Measurements from ENCODE around the gene DEAF1.

DNA sequence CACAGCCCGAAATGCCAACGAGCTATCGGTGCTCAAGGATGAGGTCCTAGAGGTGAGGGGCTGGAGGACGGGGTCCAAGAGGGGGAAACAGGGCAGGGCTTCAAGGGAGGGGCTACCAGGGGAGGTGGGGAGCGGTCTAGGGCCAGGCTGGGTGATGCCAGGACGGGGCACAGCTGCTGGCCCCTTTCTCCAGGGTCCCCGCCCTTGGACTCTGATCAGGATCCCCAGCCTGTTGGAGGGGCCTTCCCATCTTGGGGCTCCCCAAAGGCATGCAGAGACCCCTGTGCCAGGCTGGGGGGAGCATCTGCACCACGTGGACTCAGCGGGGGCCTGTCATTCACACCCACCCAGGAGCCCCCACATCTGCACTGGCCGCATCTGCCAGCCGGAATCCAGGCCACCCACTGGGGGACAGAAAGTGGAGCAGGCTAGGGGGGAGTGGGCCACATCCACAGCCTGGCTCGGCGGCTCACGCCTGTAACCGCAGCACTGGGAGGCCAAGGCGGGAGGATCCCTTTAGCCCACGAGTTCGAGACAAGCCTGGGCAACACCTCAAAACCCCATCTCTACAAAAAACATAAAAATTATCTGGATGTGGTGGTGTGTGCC lies 29.9 kb upstream of the DEAF1 start:
- TF ChIP-seq CTCF (IDR thresholded peaks at IDR 0.05; ENCODE audit: insufficient read depth, low read length) (no peak), POLR2AphosphoS5 (IDR thresholded peaks at IDR 0.05; ENCODE audit: low read depth) (no peak), REST (IDR thresholded peaks at IDR 0.05; ENCODE audit: insufficient replicate concordance, low read depth) (no peak)
